HCT116 (cell line): Measurements from ENCODE around the gene PEAK1. TPM values are rescaled to one million over a fixed set of nuclear protein-coding genes. Genes with fewer than 3 reads are reported as not detected.

Experiments used
- ATAC-seq: fragments of 200-7000 bp; cut with Tn5 transposase; 2 replicates; pipeline ENCODE4 v1.9.1; 2020; ENCODE audit warnings: mild to moderate bottlenecking, moderate library complexity
- BruUV-seq: library from RNA; stranded (reverse); fragments of 400-500 nt; replicated peaks from 2 replicates; lab custom pipeline; 2021; lab: Mats Ljungman, UMichigan
- CTCF ChIA-PET: fragments of 300-600 bp; sonication (Branson Sonifier 250); formaldehyde crosslinking; loops from one replicate; lab custom pipeline; 2021; ENCODE audit warnings: antibody characterized with exemption; lab: Charles Lee
- POLR2A ChIA-PET: fragments of 300-600, 350-600 bp; sonication (Branson Sonifier 250); formaldehyde crosslinking; loops from one replicate; lab custom pipeline; 2021; ENCODE audit warnings: antibody characterized with exemption; lab: Charles Lee
- RAD21 ChIA-PET, 2 experiments: fragments of 300-600 bp; sonication (Branson Sonifier 250); formaldehyde crosslinking; loops; one replicate each; lab custom pipeline; 2023; ENCODE audit warnings: low total read pairs in 2 of 2; ENCODE audit not compliant: uncharacterized antibody in 2 of 2, unreplicated experiment in 2 of 2, low non-redundant PET in 1 of 2; lab: Charles Lee
- DNase-seq: peaks from one replicate; pipeline ENCODE4 v3.0.0-alpha.2; 2010; ENCODE audit warnings: low read depth, low spot score
- H2AFZ ChIP-seq: fragments of 200-600 bp; shearing (Covaris generic), sonication (generic); 2 replicates; pipeline ENCODE4 v1.6.1; 2017; ENCODE audit warnings: low read depth, mixed run types, mixed read lengths, antibody characterized with exemption, low read length; ENCODE audit not compliant: poor library complexity, severe bottlenecking
- H3K27ac ChIP-seq: 2 replicates; pipeline ENCODE4 v1.5.1; 2012; ENCODE audit warnings: low read depth, low read length
- H3K27me3 ChIP-seq: fragments of 200-600 bp; sonication (generic); 2 replicates; pipeline ENCODE4 v1.6.1; 2016; ENCODE audit warnings: mixed run types, low read length, mixed read lengths; ENCODE audit not compliant: insufficient read depth
- H3K36me3 ChIP-seq, 2 experiments: fragments of 200-500 bp in 1 of 2; fragments of 200-600 bp in 1 of 2; sonication (Bioruptor generic) in 1 of 2; sonication (generic) in 1 of 2; 2 replicates each; pipeline versions ENCODE4 v1.5.1 to v1.6.1; 2014 to 2016; ENCODE audit warnings: low read length in 2 of 2, inconsistent platforms in 1 of 2, mixed read lengths in 1 of 2, mixed run types in 1 of 2; ENCODE audit not compliant: insufficient read depth in 2 of 2, control insufficient read depth in 1 of 2
- H3K4me1 ChIP-seq, 2 experiments: fragments of 200-600 bp in 1 of 2; sonication (generic) in 1 of 2; 2 replicates each; pipeline versions ENCODE4 v1.5.1 to v1.6.1; 2012 to 2017; ENCODE audit warnings: low read length in 2 of 2, inconsistent platforms in 1 of 2, mild to moderate bottlenecking in 1 of 2, mixed read lengths in 1 of 2, mixed run types in 1 of 2, moderate library complexity in 1 of 2; ENCODE audit not compliant: insufficient read depth in 2 of 2, control insufficient read depth in 1 of 2
- H3K4me2 ChIP-seq: fragments of 200-600 bp; sonication (generic); 2 replicates; pipeline ENCODE4 v1.6.1; 2017; ENCODE audit warnings: mixed run types, low read length, mixed read lengths
- H3K4me3 ChIP-seq, 2 experiments: fragments of 200-600 bp in 1 of 2; sonication (generic) in 1 of 2; replicated peaks in 1 of 2; 2 replicates each; pipeline ENCODE4 v1.5.1; 2011 to 2016; ENCODE audit warnings: low read length in 2 of 2, control low read depth in 1 of 2, low read depth in 1 of 2, mild to moderate bottlenecking in 1 of 2, mixed read lengths in 1 of 2, mixed run types in 1 of 2
- H3K79me2 ChIP-seq: fragments of 200-600 bp; sonication (generic); 2 replicates; pipeline ENCODE4 v1.6.1; 2017; ENCODE audit warnings: mild to moderate bottlenecking, mixed run types, low read length, moderate library complexity, mixed read lengths; ENCODE audit not compliant: insufficient read depth
- H3K9ac ChIP-seq: fragments of 200-600 bp; sonication (generic); 2 replicates; pipeline ENCODE4 v1.6.1; 2016; ENCODE audit warnings: low read length, mixed read lengths
- H3K9me2 ChIP-seq: fragments of 200-600 bp; sonication (generic), shearing (Covaris generic); 2 replicates; pipeline ENCODE4 v1.6.1; 2017; ENCODE audit warnings: mixed run types, mild to moderate bottlenecking, moderate library complexity; ENCODE audit not compliant: insufficient read depth
- H3K9me3 ChIP-seq, 2 experiments: fragments of 200-500 bp in 1 of 2; fragments of 200-600 bp in 1 of 2; sonication (Bioruptor generic) in 1 of 2; sonication (generic) in 1 of 2; 2 replicates each; pipeline ENCODE4 v1.6.1; 2014 to 2017; ENCODE audit warnings: low read length in 2 of 2, mixed read lengths in 2 of 2, inconsistent platforms in 1 of 2, low read depth in 1 of 2, mild to moderate bottlenecking in 1 of 2, mixed run types in 1 of 2, moderate library complexity in 1 of 2; ENCODE audit not compliant: control insufficient read depth in 1 of 2, insufficient read depth in 1 of 2
- H4K20me1 ChIP-seq: fragments of 200-600 bp; sonication (generic), shearing (Covaris generic); 2 replicates; pipeline ENCODE4 v1.6.1; 2017; ENCODE audit warnings: mixed run types, mild to moderate bottlenecking, moderate library complexity; ENCODE audit not compliant: insufficient read depth
- ATF3 ChIP-seq: IDR thresholded peaks from 2 replicates; pipeline ENCODE4 v1.6.1; 2012
- CEBPB ChIP-seq: IDR thresholded peaks from 2 replicates; pipeline ENCODE4 v1.6.1; 2012; ENCODE audit warnings: low read depth
- EGR1 ChIP-seq: IDR thresholded peaks from 2 replicates; pipeline ENCODE4 v1.6.1; 2012; ENCODE audit warnings: low read depth
- ELF1 ChIP-seq: IDR thresholded peaks from 2 replicates; pipeline ENCODE4 v1.6.1; 2012; ENCODE audit warnings: low read depth, borderline replicate concordance
- FOSL1 ChIP-seq: IDR thresholded peaks from 2 replicates; pipeline ENCODE4 v1.6.1; 2012; ENCODE audit warnings: low read depth
- RAD21 ChIP-seq: IDR thresholded peaks from 2 replicates; pipeline ENCODE4 v1.6.1; 2012; ENCODE audit warnings: low read depth, mild to moderate bottlenecking
- SRF ChIP-seq: IDR thresholded peaks from 2 replicates; pipeline ENCODE4 v1.6.1; 2012; ENCODE audit warnings: low read depth
- YY1 ChIP-seq: IDR thresholded peaks from 2 replicates; pipeline ENCODE4 v1.6.1; 2011; ENCODE audit warnings: low read length, low read depth, moderate library complexity, mild to moderate bottlenecking; ENCODE audit not compliant: insufficient replicate concordance; ENCODE audit errors: extremely low read depth
- intact Hi-C: fragments of 100-400 bp; cut with micrococcal nuclease; formaldehyde crosslinking; loops from 2 replicates; pipeline ENCODE4 v1.10.0; 2022
- total RNA-seq: library from RNA; stranded (reverse); gene quantifications from one replicate; pipeline ENCODE4 v1.2.1, GENCODE V29; 2021; ENCODE audit not compliant: unreplicated experiment
- TF ChIP-seq, protein P1 (sequence below): IDR thresholded peaks from 2 replicates; pipeline ENCODE4 v1.6.1; 2012; ENCODE audit warnings: low read depth
- TF ChIP-seq, protein P2 (sequence below): IDR thresholded peaks from 2 replicates; pipeline ENCODE4 v1.6.1; 2012

PEAK1 gene
- total RNA-seq, 1 experiment from 2014 or later, result 23.4 TPM

- H3K4me2 ChIP-seq, result no peak overlapping the region
- no peak overlapping the region for H3K4me3 ChIP-seq
- ATAC-seq (no peak), DNase-seq (no peak)
- H3K27me3 ChIP-seq, result no peaks in the 10 kb centered on the region
- POLR2A ChIA-PET, result no interaction called here
- no peak overlapping the region for H2AFZ ChIP-seq
- BruUV-seq, result no TSS peak
- no peaks in the 10 kb centered on the region; the same call in 1 of the 2 replicates for H4K20me1 ChIP-seq
- RAD21 ChIA-PET, result no interaction called here
- no peaks in the 10 kb centered on the region for H3K36me3 ChIP-seq
- H3K9me3 ChIP-seq, result no peaks in the 10 kb centered on the region
- H3K9me2 ChIP-seq, result no peaks in the 10 kb centered on the region; the same call in 1 of the 2 replicates
- peaks cover 5 to 6% of the 10 kb centered on the region in 2 experiments; a peak in 3 of 4 replicates for H3K4me1 ChIP-seq
- H3K79me2 ChIP-seq, result peaks cover 80% of the 10 kb centered on the region
- intact Hi-C loops, result no loop called here
- no peak overlapping the region for H3K9ac ChIP-seq
- H3K27ac ChIP-seq, result no peak overlapping the region
- CTCF ChIA-PET, result no interaction called here
- TF ChIP-seq, protein P1, sequence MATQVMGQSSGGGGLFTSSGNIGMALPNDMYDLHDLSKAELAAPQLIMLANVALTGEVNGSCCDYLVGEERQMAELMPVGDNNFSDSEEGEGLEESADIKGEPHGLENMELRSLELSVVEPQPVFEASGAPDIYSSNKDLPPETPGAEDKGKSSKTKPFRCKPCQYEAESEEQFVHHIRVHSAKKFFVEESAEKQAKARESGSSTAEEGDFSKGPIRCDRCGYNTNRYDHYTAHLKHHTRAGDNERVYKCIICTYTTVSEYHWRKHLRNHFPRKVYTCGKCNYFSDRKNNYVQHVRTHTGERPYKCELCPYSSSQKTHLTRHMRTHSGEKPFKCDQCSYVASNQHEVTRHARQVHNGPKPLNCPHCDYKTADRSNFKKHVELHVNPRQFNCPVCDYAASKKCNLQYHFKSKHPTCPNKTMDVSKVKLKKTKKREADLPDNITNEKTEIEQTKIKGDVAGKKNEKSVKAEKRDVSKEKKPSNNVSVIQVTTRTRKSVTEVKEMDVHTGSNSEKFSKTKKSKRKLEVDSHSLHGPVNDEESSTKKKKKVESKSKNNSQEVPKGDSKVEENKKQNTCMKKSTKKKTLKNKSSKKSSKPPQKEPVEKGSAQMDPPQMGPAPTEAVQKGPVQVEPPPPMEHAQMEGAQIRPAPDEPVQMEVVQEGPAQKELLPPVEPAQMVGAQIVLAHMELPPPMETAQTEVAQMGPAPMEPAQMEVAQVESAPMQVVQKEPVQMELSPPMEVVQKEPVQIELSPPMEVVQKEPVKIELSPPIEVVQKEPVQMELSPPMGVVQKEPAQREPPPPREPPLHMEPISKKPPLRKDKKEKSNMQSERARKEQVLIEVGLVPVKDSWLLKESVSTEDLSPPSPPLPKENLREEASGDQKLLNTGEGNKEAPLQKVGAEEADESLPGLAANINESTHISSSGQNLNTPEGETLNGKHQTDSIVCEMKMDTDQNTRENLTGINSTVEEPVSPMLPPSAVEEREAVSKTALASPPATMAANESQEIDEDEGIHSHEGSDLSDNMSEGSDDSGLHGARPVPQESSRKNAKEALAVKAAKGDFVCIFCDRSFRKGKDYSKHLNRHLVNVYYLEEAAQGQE, result no peak
- TF ChIP-seq FOSL1 (no peak), RAD21 (no peak), SRF (no peak), ATF3 (no peak), CEBPB (no peak), EGR1 (no peak), YY1 (no peak), ELF1 (no peak)
- TF ChIP-seq, protein P2, sequence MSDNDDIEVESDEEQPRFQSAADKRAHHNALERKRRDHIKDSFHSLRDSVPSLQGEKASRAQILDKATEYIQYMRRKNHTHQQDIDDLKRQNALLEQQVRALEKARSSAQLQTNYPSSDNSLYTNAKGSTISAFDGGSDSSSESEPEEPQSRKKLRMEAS, result no peak
- TF ChIP-seq, all 23 proteins: peak for 0
Observed at GRCh38 chr15:77425104-77425503, 5.2 kb upstream of the PEAK1 start.
